Epithelial cell of esophagus (primary cell): Measurements from ENCODE around the gene BEX3.
"Not testable (repeated sequence)": the region's sequence is repeated elsewhere in the genome, so short reads cannot be mapped to it uniquely, and the experiment has no call there.

ENCODE experiments used
- DNase-seq: peaks from one replicate; pipeline ENCODE4 v3.0.0; 2010; ENCODE audit warnings: low read depth
- H3K4me3 ChIP-seq: 2 replicates; pipeline ENCODE4 v1.5.1; 2011; ENCODE audit warnings: mild to moderate bottlenecking, low read length, control low read depth
- CTCF ChIP-seq: IDR thresholded peaks from 2 replicates; pipeline ENCODE4 v1.5.1; 2011; ENCODE audit warnings: low read depth, mild to moderate bottlenecking, low read length, control low read depth, inconsistent platforms; ENCODE audit not compliant: insufficient read depth; ENCODE audit errors: missing control alignments

BEX3 gene

DNA sequence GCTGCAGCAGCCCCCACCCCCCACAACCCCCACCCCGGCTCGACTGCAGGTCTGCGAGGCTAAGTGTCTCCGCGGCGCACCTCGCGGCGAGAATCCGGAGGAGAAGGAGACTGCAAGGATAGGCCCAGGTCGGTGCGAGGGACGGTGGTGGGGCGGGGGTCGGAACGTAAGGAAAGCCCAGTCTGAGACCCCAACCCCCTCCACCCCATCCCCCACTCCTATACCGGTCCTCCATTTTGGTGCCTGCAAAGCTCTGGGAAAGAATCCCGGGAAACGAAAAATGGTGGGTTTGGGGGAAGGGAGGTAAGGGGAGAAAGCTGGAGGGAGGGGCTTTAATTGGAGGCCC lies 614 bp downstream of the BEX3 start:
- TF ChIP-seq CTCF, result no peak
- DNase-seq, result no peak
- H3K4me3 ChIP-seq, result peak overlapping the region; percentile 66

- TF ChIP-seq CTCF, result no peak
- no peak for DNase-seq
- H3K4me3 ChIP-seq, result no peak overlapping the region
These were observed 2.7 kb downstream of the BEX3 start for GRCh38 chrX:103378990-103379389.

GRCh38 chrX:103382877-103383276 lies 6.5 kb downstream of the BEX3 start:
- H3K4me3 ChIP-seq, result no peak overlapping the region
- no peak for TF ChIP-seq CTCF
- DNase-seq, result no peak

DNA sequence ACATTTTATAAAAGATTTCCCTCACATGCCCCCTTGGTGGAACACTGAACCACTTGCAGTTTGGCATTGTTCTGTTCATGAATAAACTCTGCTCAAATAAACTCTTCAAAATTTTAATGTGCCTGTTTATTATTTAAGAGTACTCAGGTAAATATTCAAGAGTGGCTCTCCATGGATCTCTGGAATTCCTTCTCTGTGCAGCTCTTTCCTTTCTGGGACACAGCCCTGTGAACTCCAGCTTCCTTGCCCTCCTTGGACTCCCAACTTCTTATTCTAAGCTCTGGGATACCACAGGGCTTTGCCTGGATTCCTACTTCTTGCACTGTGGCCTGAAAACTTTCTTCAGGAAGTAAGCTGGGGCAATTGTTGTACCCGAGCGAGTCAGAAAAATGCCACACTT lies 8.3 kb downstream of the BEX3 start:
- DNase-seq, result no peak
- H3K4me3 ChIP-seq, result no peak overlapping the region
- TF ChIP-seq CTCF, result no peak

GRCh38 chrX:103385283-103385830 lies 9.0 kb downstream of the BEX3 start:
- not testable (repeated sequence) for H3K4me3 ChIP-seq, DNase-seq

DNA sequence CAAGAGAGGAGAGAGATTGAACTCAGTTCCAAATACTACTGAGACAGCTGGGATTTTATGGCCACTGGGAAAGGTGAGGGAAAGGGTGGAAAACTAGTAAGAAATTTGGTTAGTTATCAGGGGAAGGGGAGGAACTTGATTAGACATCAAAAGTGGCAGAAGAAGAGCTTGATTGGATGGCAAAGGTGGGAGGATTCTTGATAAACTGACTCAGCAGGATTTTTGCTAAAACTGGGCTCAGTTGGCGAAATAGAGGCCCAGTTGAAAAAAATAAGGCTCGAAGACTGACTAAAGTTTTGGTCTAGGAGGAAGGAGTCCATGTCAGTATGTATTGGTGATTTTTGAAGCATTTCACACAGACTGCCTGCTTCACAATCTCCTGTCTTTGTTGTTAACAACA lies 10.0 kb downstream of the BEX3 start:
- no peak overlapping the region for H3K4me3 ChIP-seq
- no peak for DNase-seq
- no peak for TF ChIP-seq CTCF

DNA sequence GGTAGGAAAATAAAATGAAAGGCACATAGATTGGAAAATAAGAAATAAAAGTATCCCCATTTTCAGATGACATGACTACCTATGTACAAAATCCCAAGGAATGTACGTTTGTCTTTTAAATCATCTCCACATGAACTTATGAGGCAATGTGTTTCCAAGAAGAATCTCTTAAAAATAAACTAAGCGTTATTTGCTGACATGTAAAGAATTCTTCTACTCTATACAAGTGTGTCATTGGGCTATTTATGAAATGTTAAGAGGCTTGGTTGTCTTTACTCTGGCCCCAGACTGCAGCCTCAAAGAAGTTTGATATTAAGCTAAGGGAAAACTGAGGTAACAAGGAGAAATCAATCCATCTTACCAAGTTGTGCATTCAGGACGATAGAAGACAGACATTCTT lies 17.1 kb downstream of the BEX3 start:
- H3K4me3 ChIP-seq, result no peak overlapping the region
- DNase-seq, result no peak
- no peak for TF ChIP-seq CTCF

- no peak for DNase-seq
- TF ChIP-seq CTCF, result no peak
- H3K4me3 ChIP-seq, result no peak overlapping the region
These were observed 19.8 kb downstream of the BEX3 start for GRCh38 chrX:103396186-103396585.
